GM12891 (cell line): ENCODE results near the gene CDC14B.

Experiments
- DNase-seq: peaks from one replicate; pipeline ENCODE4 v3.0.0; 2011; ENCODE audit warnings: low spot score; ENCODE audit not compliant: insufficient read length
- FAIRE-seq: peaks from 2 replicates; lab custom pipeline; 2011; peaks lifted over from hg19 to GRCh38; lab: Jason Lieb, UNC
- PAX5 ChIP-seq: IDR thresholded peaks from 2 replicates; pipeline ENCODE4 v1.6.1; 2011; ENCODE audit warnings: low read length, moderate library complexity, mild to moderate bottlenecking; ENCODE audit not compliant: insufficient read depth, severe bottlenecking
- POLR2A ChIP-seq: IDR thresholded peaks from 2 replicates; pipeline ENCODE4 v1.6.1; 2011; ENCODE audit warnings: low read depth, low read length, control low read depth
- POLR2AphosphoS5 ChIP-seq: IDR thresholded peaks from 2 replicates; pipeline ENCODE4 v1.6.1; 2011; ENCODE audit warnings: low read depth, low read length, control low read depth
- POU2F2 ChIP-seq: IDR thresholded peaks from 2 replicates; pipeline ENCODE4 v1.6.1; 2011; ENCODE audit warnings: low read depth, mild to moderate bottlenecking, control low read depth, low read length, moderate library complexity
- SPI1 ChIP-seq: IDR thresholded peaks from 2 replicates; pipeline ENCODE4 v1.6.1; 2011; ENCODE audit warnings: low read depth, low read length, control low read depth
- TAF1 ChIP-seq: IDR thresholded peaks from 2 replicates; pipeline ENCODE4 v1.6.1; 2011; ENCODE audit warnings: low read depth, low read length, control low read depth

CDC14B gene

DNA sequence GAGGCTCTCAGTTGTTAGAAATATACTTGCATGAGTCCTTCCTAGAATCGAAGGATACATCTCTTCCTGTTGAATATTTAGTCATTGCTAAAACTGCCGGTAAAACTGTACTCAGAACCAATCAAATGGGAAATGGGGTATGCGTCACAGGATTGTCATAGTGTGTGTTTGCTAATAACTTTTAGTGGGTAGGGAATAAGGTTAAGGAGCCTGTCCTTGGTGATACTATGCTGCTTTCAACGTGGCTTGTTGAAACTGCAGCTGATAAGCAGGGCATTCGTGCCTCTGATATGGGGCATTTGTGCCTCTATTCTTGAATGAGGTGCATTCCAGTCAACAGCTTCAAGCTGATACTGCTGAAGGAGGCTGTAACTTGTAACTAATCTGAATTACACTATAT, 143.1 kb downstream of the CDC14B start:
- FAIRE-seq: no peak
- no peak for TF ChIP-seq POLR2A
- TF ChIP-seq POLR2AphosphoS5: no peak
- TF ChIP-seq POU2F2: no peak
- no peak for DNase-seq

GRCh38 chr9:96476013-96476412, 143.6 kb downstream of the CDC14B start:
- TF ChIP-seq SPI1 (no peak), TAF1 (no peak), POLR2AphosphoS5 (no peak), POLR2A (no peak), PAX5 (no peak), POU2F2 (no peak)
- DNase-seq (no peak), FAIRE-seq (no peak)

GRCh38 chr9:96467784-96468183, 151.9 kb downstream of the CDC14B start:
- FAIRE-seq (no peak), DNase-seq (no peak)
- no peak for TF ChIP-seq TAF1
- TF ChIP-seq POU2F2: no peak
- TF ChIP-seq SPI1: no peak
- no peak for TF ChIP-seq PAX5

- no peak for TF ChIP-seq POU2F2
- no peak for TF ChIP-seq POLR2A
- TF ChIP-seq TAF1: no peak
- TF ChIP-seq PAX5: no peak
- no peak for TF ChIP-seq SPI1
- TF ChIP-seq POLR2AphosphoS5: no peak
- DNase-seq: no peak
- FAIRE-seq: no peak
Observed at GRCh38 chr9:96464426-96464825, 155.2 kb downstream of the CDC14B start.

DNA sequence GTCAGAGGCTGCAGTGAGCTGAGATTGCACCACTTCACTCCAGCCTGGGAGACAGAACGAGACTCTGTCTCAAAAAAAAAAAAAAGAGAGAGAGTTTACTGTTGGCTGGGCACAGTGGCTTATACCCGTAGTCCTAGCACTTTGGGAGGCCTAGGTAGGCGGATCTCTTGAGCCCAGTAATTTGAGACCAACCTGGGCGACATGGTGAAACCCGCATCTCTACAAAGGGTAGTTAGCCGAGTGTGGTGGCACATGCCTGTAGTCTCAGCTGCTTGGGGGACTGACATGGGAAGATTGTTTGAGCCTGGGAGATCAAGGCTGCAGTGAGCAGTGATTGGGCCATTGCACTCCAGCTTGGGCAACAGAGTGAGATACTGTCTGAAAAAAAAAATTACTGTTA, 157.1 kb downstream of the CDC14B start:
- DNase-seq (no peak), FAIRE-seq (no peak)
- TF ChIP-seq POLR2AphosphoS5 (no peak), POU2F2 (no peak), PAX5 (no peak), SPI1 (no peak), POLR2A (no peak), TAF1 (no peak)

- no peak for FAIRE-seq
- TF ChIP-seq PAX5 (no peak), POLR2AphosphoS5 (no peak), SPI1 (no peak), POU2F2 (no peak), POLR2A (no peak), TAF1 (no peak)
- no peak for DNase-seq
Observed at GRCh38 chr9:96461336-96461735, 158.3 kb downstream of the CDC14B start.

- no peak for FAIRE-seq
- no peak for TF ChIP-seq POLR2A
- TF ChIP-seq SPI1: no peak
- TF ChIP-seq POU2F2: no peak
- no peak for TF ChIP-seq TAF1
- no peak for TF ChIP-seq POLR2AphosphoS5
- no peak for TF ChIP-seq PAX5
Observed at GRCh38 chr9:96460882-96461281, 158.8 kb downstream of the CDC14B start.

GRCh38 chr9:96460470-96460869, 159.2 kb downstream of the CDC14B start:
- TF ChIP-seq TAF1: no peak
- TF ChIP-seq POLR2AphosphoS5: no peak
- no peak for TF ChIP-seq POLR2A
- TF ChIP-seq SPI1: no peak
- no peak for TF ChIP-seq PAX5
- FAIRE-seq (no peak), DNase-seq (no peak)

More at GRCh38 chr9:96460882-96461281, 158.8 kb downstream of the CDC14B start:
- DNase-seq: no peak

DNA sequence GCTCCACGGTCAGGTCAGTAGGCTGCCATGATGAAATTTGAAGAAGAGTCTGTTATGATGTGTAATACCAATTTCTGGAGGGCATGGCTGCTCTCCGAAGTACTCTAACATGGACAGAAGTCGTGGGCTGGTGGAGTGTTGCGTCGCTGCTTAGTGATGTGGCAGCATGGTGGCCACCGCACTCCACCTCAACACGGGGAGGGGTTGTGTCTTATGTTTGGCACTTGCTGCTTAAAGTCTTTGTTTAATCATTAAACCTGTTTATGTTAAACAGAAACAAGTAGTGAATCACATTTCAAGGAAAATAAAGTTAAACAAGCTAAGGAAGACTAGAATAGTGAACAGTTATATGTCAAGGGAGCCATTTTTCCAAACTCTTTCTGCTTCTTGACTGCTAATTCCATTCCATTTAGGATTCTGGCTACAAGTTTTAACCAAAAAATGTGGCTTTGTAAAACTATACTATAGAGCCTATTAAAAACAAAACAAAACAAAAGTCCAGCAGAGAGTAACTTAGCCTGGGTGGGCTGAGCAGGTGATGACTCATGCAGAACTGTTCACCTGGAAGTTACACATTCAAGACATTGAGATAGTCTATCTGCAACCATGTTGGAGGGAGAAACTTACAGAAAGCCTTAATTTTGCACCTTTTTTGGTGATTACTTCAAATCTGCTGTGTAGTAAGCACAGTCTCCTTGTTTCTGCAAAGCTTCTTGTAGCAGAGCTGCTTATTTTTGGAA, 160.2 kb downstream of the CDC14B start:
- TF ChIP-seq SPI1 (no peak), TAF1 (no peak), POU2F2 (no peak), POLR2A (no peak), PAX5 (no peak), POLR2AphosphoS5 (no peak)
- FAIRE-seq (no peak), DNase-seq (no peak)

DNA sequence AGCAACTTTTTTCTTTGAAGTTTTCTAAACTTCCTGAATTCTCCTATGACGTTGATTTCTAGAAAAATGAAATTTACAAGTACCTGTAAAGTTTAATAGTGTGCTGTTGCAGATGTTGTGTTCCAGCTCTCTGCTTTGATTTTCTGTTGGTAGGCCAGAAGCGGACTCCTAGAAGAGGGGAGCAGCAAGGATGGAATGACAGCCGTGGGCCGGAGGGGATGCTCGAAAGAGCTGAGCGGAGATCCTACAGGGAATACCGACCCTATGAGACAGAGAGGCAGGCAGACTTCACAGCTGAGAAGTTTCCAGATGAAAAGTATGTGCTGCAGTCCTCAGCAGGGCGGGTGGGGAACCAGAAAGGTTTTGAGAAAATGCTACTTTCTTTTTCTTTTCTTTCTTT, 161.4 kb downstream of the CDC14B start:
- DNase-seq (no peak), FAIRE-seq (no peak)
- TF ChIP-seq POU2F2 (no peak), POLR2AphosphoS5 (no peak), PAX5 (no peak), POLR2A (no peak), TAF1 (no peak), SPI1 (no peak)

DNA sequence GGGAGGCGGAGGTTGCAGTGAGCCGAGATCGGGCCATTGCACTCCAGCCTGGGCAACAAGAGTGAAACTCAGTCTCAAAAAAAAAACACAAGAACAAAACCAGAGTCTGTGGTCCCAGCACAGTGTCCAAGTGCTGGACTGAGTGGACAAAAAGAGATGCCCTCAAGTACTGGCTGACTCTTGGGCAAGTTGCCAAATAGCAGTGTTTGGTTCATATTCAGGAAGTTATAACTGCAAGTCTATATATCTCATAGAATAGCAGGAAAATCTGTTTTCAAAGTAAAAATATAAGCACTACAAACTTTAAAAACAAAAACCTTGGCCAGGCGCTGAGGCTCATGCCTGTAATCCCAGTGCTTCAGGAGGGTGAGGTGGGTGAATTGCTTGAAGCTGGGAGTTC, 162.4 kb downstream of the CDC14B start:
- TF ChIP-seq PAX5 (no peak), POLR2A (no peak), TAF1 (no peak), POLR2AphosphoS5 (no peak), SPI1 (no peak), POU2F2 (no peak)
- no peak for FAIRE-seq
- no peak for DNase-seq

- DNase-seq (no peak), FAIRE-seq (no peak)
- TF ChIP-seq POU2F2 (no peak), POLR2A (no peak), SPI1 (no peak), PAX5 (no peak), POLR2AphosphoS5 (no peak)
Observed at GRCh38 chr9:96453625-96454024, 166.0 kb downstream of the CDC14B start.
